ENCODE data around the gene RFC2. TPM values are rescaled to one million over a fixed set of nuclear protein-coding genes. Genes with fewer than 3 reads are reported as not detected.
"Not testable (repeated sequence)": the region's sequence is repeated elsewhere in the genome, so short reads cannot be mapped to it uniquely, and the experiment has no call there.

Gene RFC2
- total RNA-seq, 2 donors from 2014 or later, result 56.7 to 71.6 TPM

DNA sequence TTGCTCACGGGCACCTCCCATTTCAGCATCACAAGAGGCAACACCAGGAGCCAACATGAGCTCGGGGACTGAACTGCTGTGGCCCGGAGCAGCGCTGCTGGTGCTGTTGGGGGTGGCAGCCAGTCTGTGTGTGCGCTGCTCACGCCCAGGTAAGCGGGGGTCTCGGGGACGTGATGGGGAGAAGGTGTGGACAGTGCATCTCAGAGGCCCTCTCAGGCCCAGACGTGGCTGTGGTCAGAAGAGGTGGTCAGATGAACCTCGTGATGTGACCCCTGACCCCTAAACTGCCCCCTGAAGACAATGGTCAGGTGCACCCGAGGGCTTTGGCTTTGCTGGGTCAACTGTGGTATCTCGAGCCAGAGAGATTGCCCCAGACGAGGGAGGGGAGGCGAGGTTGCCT lies 38.3 kb downstream of the RFC2 start:
- Mint-ChIP-seq H3K9me3 (no peaks in the 10 kb centered on the region), H3K27ac (no peak overlapping the region), H3K4me3 (no peak overlapping the region), H3K36me3 (ENCODE audit: low read depth) (no peaks in the 10 kb centered on the region), H3K27me3 (ENCODE audit: insufficient read depth) (no peaks in the 10 kb centered on the region), H3K4me1 (no peaks in the 10 kb centered on the region)
- Histone ChIP-seq H3K4me3 (ENCODE audit: low read length) (no peak overlapping the region), H3K4me1 (ENCODE audit: control insufficient read depth, insufficient read depth, low read length) (no peaks in the 10 kb centered on the region), H3K9ac (ENCODE audit: extremely low read depth, low read length, poor library complexity, severe bottlenecking) (no peak overlapping the region), H3K27ac (ENCODE audit: low read depth, low read length) (no peak overlapping the region), H3K27me3 (ENCODE audit: control insufficient read depth, insufficient read depth, low read length, poor library complexity, severe bottlenecking) (no peaks in the 10 kb centered on the region), H3K36me3 (ENCODE audit: control insufficient read depth, insufficient read depth, low read length) (no peaks in the 10 kb centered on the region), H3K9me3 (ENCODE audit: control insufficient read depth, low read length) (no peaks in the 10 kb centered on the region)
- no peak for DNase-seq
- TF ChIP-seq, protein P1, sequence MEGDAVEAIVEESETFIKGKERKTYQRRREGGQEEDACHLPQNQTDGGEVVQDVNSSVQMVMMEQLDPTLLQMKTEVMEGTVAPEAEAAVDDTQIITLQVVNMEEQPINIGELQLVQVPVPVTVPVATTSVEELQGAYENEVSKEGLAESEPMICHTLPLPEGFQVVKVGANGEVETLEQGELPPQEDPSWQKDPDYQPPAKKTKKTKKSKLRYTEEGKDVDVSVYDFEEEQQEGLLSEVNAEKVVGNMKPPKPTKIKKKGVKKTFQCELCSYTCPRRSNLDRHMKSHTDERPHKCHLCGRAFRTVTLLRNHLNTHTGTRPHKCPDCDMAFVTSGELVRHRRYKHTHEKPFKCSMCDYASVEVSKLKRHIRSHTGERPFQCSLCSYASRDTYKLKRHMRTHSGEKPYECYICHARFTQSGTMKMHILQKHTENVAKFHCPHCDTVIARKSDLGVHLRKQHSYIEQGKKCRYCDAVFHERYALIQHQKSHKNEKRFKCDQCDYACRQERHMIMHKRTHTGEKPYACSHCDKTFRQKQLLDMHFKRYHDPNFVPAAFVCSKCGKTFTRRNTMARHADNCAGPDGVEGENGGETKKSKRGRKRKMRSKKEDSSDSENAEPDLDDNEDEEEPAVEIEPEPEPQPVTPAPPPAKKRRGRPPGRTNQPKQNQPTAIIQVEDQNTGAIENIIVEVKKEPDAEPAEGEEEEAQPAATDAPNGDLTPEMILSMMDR (conservative IDR thresholded peaks at IDR 0.05), result no peak
- 80 to 92% methylated on average over 11 to 15 of the region's 15 CpGs for WGBS, 2 experiments (ENCODE audit: insufficient coverage in 1 of 2, insufficient read length in 1 of 2)

DNA sequence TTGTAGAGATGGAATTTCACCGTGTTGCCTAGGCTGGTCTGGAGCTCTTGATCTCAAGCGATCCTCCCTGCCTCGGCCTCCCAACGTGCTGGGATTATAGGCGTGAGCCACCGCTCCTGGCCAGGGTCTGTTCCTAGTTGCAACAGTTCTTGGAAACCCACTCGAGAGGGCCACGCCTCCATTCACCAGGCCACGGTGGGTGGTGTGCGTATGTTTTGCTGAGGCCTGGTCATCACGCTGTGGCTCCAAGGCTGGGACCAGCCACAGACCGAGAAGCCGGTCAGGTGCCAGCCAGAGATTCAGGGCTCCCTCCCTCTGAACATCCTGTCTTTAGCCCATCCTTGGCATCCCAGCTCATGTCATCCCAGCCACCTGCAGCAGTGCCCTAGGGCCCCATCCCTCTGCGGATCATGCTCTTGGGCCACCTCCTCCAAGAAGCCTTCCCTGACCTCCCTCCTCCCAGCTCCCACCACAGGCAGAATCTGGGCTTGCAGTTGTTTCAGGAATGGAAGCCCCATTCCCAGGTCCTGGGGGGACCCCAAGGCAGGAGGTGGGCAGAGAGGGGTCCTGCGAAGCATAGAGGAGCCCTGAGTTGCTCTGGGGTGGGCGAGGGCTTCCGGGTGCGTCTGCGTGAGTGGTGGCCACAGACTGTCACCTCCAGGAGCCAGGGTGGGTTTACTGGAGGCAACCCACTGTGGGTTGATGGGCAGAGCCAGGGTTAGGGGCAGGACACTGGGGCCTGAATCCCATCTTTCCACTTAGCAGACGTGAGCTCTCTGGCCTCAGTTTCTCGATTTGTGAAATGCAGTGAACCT lies 39.2 kb downstream of the RFC2 start:
- no peaks in the 10 kb centered on the region for H3K4me1 ChIP-seq (ENCODE audit: control insufficient read depth, insufficient read depth, low read length)
- DNase-seq, result no peak
- TF ChIP-seq, protein P1 (conservative IDR thresholded peaks at IDR 0.05), result no peak
- no peak overlapping the region for H3K27ac ChIP-seq (ENCODE audit: low read depth, low read length)
- Mint-ChIP-seq H3K4me3 (no peak overlapping the region), H3K27ac (no peak overlapping the region), H3K36me3 (ENCODE audit: low read depth) (no peaks in the 10 kb centered on the region), H3K4me1 (no peaks in the 10 kb centered on the region), H3K27me3 (ENCODE audit: insufficient read depth) (no peaks in the 10 kb centered on the region), H3K9me3 (no peaks in the 10 kb centered on the region)
- H3K27me3 ChIP-seq (ENCODE audit: control insufficient read depth, insufficient read depth, low read length, poor library complexity, severe bottlenecking), result no peaks in the 10 kb centered on the region
- H3K36me3 ChIP-seq (ENCODE audit: control insufficient read depth, insufficient read depth, low read length), result no peaks in the 10 kb centered on the region
- no peak overlapping the region for H3K9ac ChIP-seq (ENCODE audit: extremely low read depth, low read length, poor library complexity, severe bottlenecking)
- no peak overlapping the region for H3K4me3 ChIP-seq (ENCODE audit: low read length)
- WGBS, 2 experiments (ENCODE audit: insufficient coverage in 1 of 2, insufficient read length in 1 of 2), result 94 to 97% methylated on average over 8 to 21 of the region's 21 CpGs
- no peaks in the 10 kb centered on the region for H3K9me3 ChIP-seq (ENCODE audit: control insufficient read depth, low read length)

DNA sequence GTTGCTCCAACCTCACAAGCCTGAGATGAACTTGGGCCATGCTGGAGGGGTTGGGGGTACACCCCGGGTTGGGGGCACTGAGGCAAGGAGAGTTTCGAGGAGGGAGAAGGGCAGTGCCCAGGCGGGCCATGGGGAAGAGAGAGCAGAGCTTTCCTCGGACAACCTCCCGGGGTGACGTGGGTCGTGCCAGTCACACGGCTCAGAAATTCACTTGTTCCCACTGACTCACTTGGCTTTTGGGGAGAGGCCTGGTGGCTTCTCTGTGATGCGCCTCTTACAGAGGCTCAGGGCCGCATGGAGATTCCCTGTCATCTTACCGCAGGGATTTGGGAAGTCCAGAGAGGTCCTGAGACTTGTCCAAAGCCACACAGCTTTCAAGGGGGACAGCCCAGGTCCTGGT lies 41.5 kb downstream of the RFC2 start:
- 87 to 91% methylated on average over 5 to 11 of the region's 11 CpGs for WGBS, 2 experiments (ENCODE audit: insufficient coverage in 1 of 2, insufficient read length in 1 of 2)
- Histone ChIP-seq H3K9me3 (ENCODE audit: control insufficient read depth, low read length) (no peaks in the 10 kb centered on the region), H3K27me3 (ENCODE audit: control insufficient read depth, insufficient read depth, low read length, poor library complexity, severe bottlenecking) (no peaks in the 10 kb centered on the region), H3K4me1 (ENCODE audit: control insufficient read depth, insufficient read depth, low read length) (no peaks in the 10 kb centered on the region), H3K4me3 (ENCODE audit: low read length) (no peak overlapping the region), H3K9ac (ENCODE audit: extremely low read depth, low read length, poor library complexity, severe bottlenecking) (no peak overlapping the region), H3K36me3 (ENCODE audit: control insufficient read depth, insufficient read depth, low read length) (no peaks in the 10 kb centered on the region), H3K27ac (ENCODE audit: low read depth, low read length) (no peak overlapping the region)
- TF ChIP-seq, protein P1 (conservative IDR thresholded peaks at IDR 0.05), result no peak
- Mint-ChIP-seq H3K27ac (no peak overlapping the region), H3K9me3 (no peaks in the 10 kb centered on the region), H3K4me1 (no peaks in the 10 kb centered on the region), H3K4me3 (no peak overlapping the region), H3K27me3 (ENCODE audit: insufficient read depth) (no peaks in the 10 kb centered on the region), H3K36me3 (ENCODE audit: low read depth) (no peaks in the 10 kb centered on the region)
- DNase-seq, result no peak

DNA sequence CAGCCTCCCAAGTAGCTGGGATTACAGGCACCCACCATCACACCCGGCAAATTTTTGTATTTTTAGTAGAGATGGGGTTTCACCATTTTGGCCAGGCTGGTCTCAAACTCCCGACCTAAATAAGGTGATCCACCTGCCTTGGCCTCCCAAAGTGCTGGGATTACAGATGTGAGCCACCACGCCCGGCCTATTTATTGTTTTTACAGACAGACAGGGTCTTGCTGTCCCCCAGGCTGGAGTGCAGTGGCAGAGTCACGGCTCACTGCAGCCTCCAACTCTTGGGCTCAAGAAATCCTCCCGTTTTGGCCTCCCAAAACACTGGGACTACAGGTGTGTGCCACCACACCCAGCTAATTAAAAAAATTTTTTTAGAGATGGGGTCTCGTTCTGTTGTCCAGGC lies 46.0 kb downstream of the RFC2 start:
- not testable (repeated sequence) for H3K36me3 ChIP-seq (ENCODE audit: control insufficient read depth, insufficient read depth, low read length); H3K4me3 Mint-ChIP-seq; H3K9me3 Mint-ChIP-seq; H3K27me3 ChIP-seq (ENCODE audit: control insufficient read depth, insufficient read depth, low read length, poor library complexity, severe bottlenecking); H3K36me3 Mint-ChIP-seq (ENCODE audit: low read depth); H3K4me3 ChIP-seq (ENCODE audit: low read length); H3K27ac ChIP-seq (ENCODE audit: low read depth, low read length); H3K4me1 Mint-ChIP-seq; H3K9me3 ChIP-seq (ENCODE audit: control insufficient read depth, low read length); DNase-seq; H3K27me3 Mint-ChIP-seq (ENCODE audit: insufficient read depth); H3K4me1 ChIP-seq (ENCODE audit: control insufficient read depth, insufficient read depth, low read length); H3K27ac Mint-ChIP-seq; H3K9ac ChIP-seq (ENCODE audit: extremely low read depth, low read length, poor library complexity, severe bottlenecking)
- 89 to 95% methylated on average over 4 to 7 of the region's 7 CpGs for WGBS, 2 experiments (ENCODE audit: insufficient coverage in 1 of 2, insufficient read length in 1 of 2)

All from endodermal cell (in vitro differentiated cells).